ENCODE results near the gene S100A11. TPM values are rescaled to one million over a fixed set of nuclear protein-coding genes. Genes with fewer than 3 reads are reported as not detected.

S100A11 gene
- total and polyA plus RNA-seq, 2 donors (not counting 1 experiment from before 2014, with no cell fraction given), result 26.2 to 31.4 TPM

DNA sequence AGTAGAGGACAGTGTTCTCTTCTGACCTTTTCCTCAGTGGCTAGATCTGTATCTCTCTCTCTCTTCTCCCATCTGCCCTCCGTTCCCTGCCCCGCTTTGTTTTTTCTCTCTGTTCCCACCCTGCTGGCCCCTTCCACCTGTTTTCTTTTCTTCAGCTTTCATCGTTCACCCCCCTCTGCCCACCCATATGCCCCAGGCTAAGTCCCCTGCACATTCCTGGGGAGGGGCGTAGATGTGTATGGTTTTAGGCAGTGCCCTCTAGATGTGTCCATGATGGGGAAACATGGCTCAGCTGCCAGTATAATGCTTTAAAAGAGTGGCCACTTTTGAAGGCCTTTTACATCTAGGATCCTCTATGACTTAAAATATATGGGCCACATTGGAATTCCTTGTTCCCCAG is 13.6 kb downstream of the S100A11 start:
- no peak overlapping the region for H3K4me2 ChIP-seq (replicated peaks; ENCODE audit: low read depth, low read length, poor library complexity, severe bottlenecking)
- H3K9ac ChIP-seq (ENCODE audit: low read length), result no peak overlapping the region
- H3K4me3 ChIP-seq (ENCODE audit: control extremely low read depth in 1 of 5, extremely low read depth in 1 of 5, insufficient read depth in 1 of 5, low read depth in 2 of 5, low read length in 4 of 5), result no peak overlapping the region
- H4K20me1 ChIP-seq (ENCODE audit: control insufficient read depth, insufficient read depth, low read length, poor library complexity, severe bottlenecking), result no peaks in the 10 kb centered on the region
- no peak for TF ChIP-seq EZH2 (IDR thresholded peaks at IDR 0.05; ENCODE audit: borderline replicate concordance, insufficient read depth, low read depth, low read length, poor library complexity, severe bottlenecking)
- TF ChIP-seq, protein P1, sequence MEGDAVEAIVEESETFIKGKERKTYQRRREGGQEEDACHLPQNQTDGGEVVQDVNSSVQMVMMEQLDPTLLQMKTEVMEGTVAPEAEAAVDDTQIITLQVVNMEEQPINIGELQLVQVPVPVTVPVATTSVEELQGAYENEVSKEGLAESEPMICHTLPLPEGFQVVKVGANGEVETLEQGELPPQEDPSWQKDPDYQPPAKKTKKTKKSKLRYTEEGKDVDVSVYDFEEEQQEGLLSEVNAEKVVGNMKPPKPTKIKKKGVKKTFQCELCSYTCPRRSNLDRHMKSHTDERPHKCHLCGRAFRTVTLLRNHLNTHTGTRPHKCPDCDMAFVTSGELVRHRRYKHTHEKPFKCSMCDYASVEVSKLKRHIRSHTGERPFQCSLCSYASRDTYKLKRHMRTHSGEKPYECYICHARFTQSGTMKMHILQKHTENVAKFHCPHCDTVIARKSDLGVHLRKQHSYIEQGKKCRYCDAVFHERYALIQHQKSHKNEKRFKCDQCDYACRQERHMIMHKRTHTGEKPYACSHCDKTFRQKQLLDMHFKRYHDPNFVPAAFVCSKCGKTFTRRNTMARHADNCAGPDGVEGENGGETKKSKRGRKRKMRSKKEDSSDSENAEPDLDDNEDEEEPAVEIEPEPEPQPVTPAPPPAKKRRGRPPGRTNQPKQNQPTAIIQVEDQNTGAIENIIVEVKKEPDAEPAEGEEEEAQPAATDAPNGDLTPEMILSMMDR (IDR thresholded peaks at IDR 0.05), result no peak
- Mint-ChIP-seq H3K9me3 (ENCODE audit: insufficient read depth) (no peaks in the 10 kb centered on the region), H3K27ac (no peak overlapping the region), H3K27me3 (peaks cover 25% of the 10 kb centered on the region), H3K4me1 (no peaks in the 10 kb centered on the region), H3K4me3 (no peak overlapping the region)
- no peaks in the 10 kb centered on the region for H3K36me3 ChIP-seq (replicated peaks in 1 of 2; ENCODE audit: control extremely low read depth in 1 of 2, control insufficient read depth in 1 of 2, extremely low read depth in 1 of 2, insufficient read depth in 2 of 2, low read length in 1 of 2)
- DNase-seq (no peak), ATAC-seq (ENCODE audit: low read depth) (no peak)
- intact Hi-C loops (cut with micrococcal nuclease), result no loop called here
- CTCF ChIA-PET, result interaction anchor here (1.3 to 1.6 kb wide), 2 partner anchors 11 to 30 kb away, joined by 3 to 5 read pairs; no protein-coding TSS in a partner anchor
- no peaks in the 10 kb centered on the region for H3K9me3 ChIP-seq (ENCODE audit: control extremely low read depth in 1 of 3, control insufficient read depth in 2 of 3, insufficient read depth in 1 of 3, low read length in 2 of 3)
- H3K27ac ChIP-seq (ENCODE audit: low read length in 2 of 2), result no peak overlapping the region
- H2AFZ ChIP-seq (ENCODE audit: insufficient read depth, low read depth, low read length, poor library complexity, severe bottlenecking), result no peak overlapping the region
- POLR2A ChIA-PET, result no interaction called here
- H3K79me2 ChIP-seq (ENCODE audit: control insufficient read depth, insufficient read depth, low read length), result no peaks in the 10 kb centered on the region
- H3K4me1 ChIP-seq (ENCODE audit: control insufficient read depth in 2 of 2, insufficient read depth in 2 of 2, low read length in 2 of 2), result no peaks in the 10 kb centered on the region
- 100% methylated on average over 2 of the region's 4 CpGs for WGBS (ENCODE audit: insufficient coverage)
- peaks cover 0 to 6% (median 0%) of the 10 kb centered on the region in 4 experiments for H3K27me3 ChIP-seq (replicated peaks in 1 of 4; ENCODE audit: control extremely low read depth in 1 of 4, control insufficient read depth in 3 of 4, insufficient read depth in 4 of 4, low read length in 3 of 4)

DNA sequence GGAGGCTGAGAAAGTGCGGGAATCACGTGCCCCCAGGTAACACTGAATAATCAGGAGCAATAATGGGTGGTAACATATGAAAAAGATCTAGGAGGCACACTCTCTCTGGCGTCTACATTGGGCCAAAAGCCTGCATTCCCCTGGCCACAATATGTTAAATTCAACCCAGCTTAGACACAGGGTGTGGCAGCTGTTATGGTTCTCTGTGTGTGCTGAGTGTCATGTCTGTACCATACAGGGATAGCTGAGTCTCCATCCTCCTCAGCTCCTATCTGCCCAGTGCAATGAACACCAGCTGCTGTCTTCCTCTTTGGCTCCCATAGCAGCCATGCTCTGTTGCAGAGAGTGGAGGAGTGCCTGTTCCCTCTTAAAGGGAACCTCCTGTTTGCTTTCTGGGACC is 14.3 kb downstream of the S100A11 start:
- H3K4me2 ChIP-seq (replicated peaks; ENCODE audit: low read depth, low read length, poor library complexity, severe bottlenecking), result no peak overlapping the region
- no peak overlapping the region for H3K27ac Mint-ChIP-seq
- intact Hi-C loops (cut with micrococcal nuclease), result no loop called here
- DNase-seq, result no peak
- no peaks in the 10 kb centered on the region for H3K79me2 ChIP-seq (ENCODE audit: control insufficient read depth, insufficient read depth, low read length)
- no peaks in the 10 kb centered on the region for H3K9me3 Mint-ChIP-seq (ENCODE audit: insufficient read depth)
- no peaks in the 10 kb centered on the region for H3K4me1 ChIP-seq (ENCODE audit: control insufficient read depth in 2 of 2, insufficient read depth in 2 of 2, low read length in 2 of 2)
- CTCF ChIA-PET, result interaction anchor here (1.6 kb wide), 1 partner anchor 12 kb away, joined by 5 read pairs; no protein-coding TSS in a partner anchor
- POLR2A ChIA-PET, result no interaction called here
- no peak overlapping the region for H3K4me3 ChIP-seq (ENCODE audit: control extremely low read depth in 1 of 5, extremely low read depth in 1 of 5, insufficient read depth in 1 of 5, low read depth in 2 of 5, low read length in 4 of 5)
- no peaks in the 10 kb centered on the region for H3K9me3 ChIP-seq (ENCODE audit: control extremely low read depth in 1 of 3, control insufficient read depth in 2 of 3, insufficient read depth in 1 of 3, low read length in 2 of 3)
- TF ChIP-seq, protein P1 (IDR thresholded peaks at IDR 0.05), result no peak
- TF ChIP-seq EZH2 (IDR thresholded peaks at IDR 0.05; ENCODE audit: borderline replicate concordance, insufficient read depth, low read depth, low read length, poor library complexity, severe bottlenecking), result no peak
- no peaks in the 10 kb centered on the region for H3K36me3 ChIP-seq (replicated peaks in 1 of 2; ENCODE audit: control extremely low read depth in 1 of 2, control insufficient read depth in 1 of 2, extremely low read depth in 1 of 2, insufficient read depth in 2 of 2, low read length in 1 of 2)
- no peaks in the 10 kb centered on the region for H4K20me1 ChIP-seq (ENCODE audit: control insufficient read depth, insufficient read depth, low read length, poor library complexity, severe bottlenecking)
- WGBS (ENCODE audit: insufficient coverage), result 94% methylated on average over 3 of the region's 3 CpGs
- peaks cover 0 to 6% (median 0%) of the 10 kb centered on the region in 4 experiments for H3K27me3 ChIP-seq (replicated peaks in 1 of 4; ENCODE audit: control extremely low read depth in 1 of 4, control insufficient read depth in 3 of 4, insufficient read depth in 4 of 4, low read length in 3 of 4)
- peaks cover 30% of the 10 kb centered on the region for H3K27me3 Mint-ChIP-seq
- no peaks in the 10 kb centered on the region for H3K4me1 Mint-ChIP-seq
- ATAC-seq (ENCODE audit: low read depth), result no peak
- H3K4me3 Mint-ChIP-seq, result no peak overlapping the region
- H2AFZ ChIP-seq (ENCODE audit: insufficient read depth, low read depth, low read length, poor library complexity, severe bottlenecking), result no peak overlapping the region
- H3K9ac ChIP-seq (ENCODE audit: low read length), result no peak overlapping the region
- H3K27ac ChIP-seq (ENCODE audit: low read length in 2 of 2), result no peak overlapping the region
